IPS-20b (cell line): ENCODE measurements around the gene SYS1.
A peak's percentile ranks its signal among the peaks of the same experiment; 100 is the strongest.

Experiments
- H3K27ac ChIP-seq: one replicate; pipeline ENCODE4 v1.5.1; 2013; ENCODE audit warnings: low read length
- H3K27me3 ChIP-seq: 2 replicates; pipeline ENCODE4 v1.6.1; 2013; ENCODE audit warnings: mild to moderate bottlenecking, low read length, inconsistent platforms; ENCODE audit not compliant: insufficient read depth
- H3K36me3 ChIP-seq: 2 replicates; pipeline ENCODE4 v1.6.1; 2013; ENCODE audit warnings: low read depth, mild to moderate bottlenecking, inconsistent platforms, low read length, moderate library complexity; ENCODE audit not compliant: insufficient read depth
- H3K4me1 ChIP-seq: 2 replicates; pipeline ENCODE4 v1.6.1; 2013; ENCODE audit warnings: mild to moderate bottlenecking, control low read depth, inconsistent platforms, low read length, moderate library complexity; ENCODE audit not compliant: insufficient read depth
- H3K4me3 ChIP-seq: 2 replicates; pipeline ENCODE4 v1.5.1; 2013; ENCODE audit warnings: mild to moderate bottlenecking, low read length, inconsistent platforms
- H3K9ac ChIP-seq: 2 replicates; pipeline ENCODE4 v1.6.1; 2013; ENCODE audit warnings: low read depth, mild to moderate bottlenecking, inconsistent platforms, low read length, moderate library complexity
- H3K9me3 ChIP-seq: 2 replicates; pipeline ENCODE4 v1.6.1; 2013; ENCODE audit warnings: mild to moderate bottlenecking, low read depth, low read length, inconsistent platforms; ENCODE audit not compliant: insufficient read depth

SYS1 gene

GRCh38 chr20:45412653-45413052, 49.7 kb downstream of the SYS1 start:
- H3K36me3 ChIP-seq: peaks cover 28% of the 10 kb centered on the region
- H3K27ac ChIP-seq: no peak overlapping the region
- H3K4me1 ChIP-seq: peaks cover 4% of the 10 kb centered on the region; the same call in 1 of the 2 replicates
- no peak overlapping the region for H3K4me3 ChIP-seq
- H3K9ac ChIP-seq: no peak overlapping the region
- H3K9me3 ChIP-seq: no peaks in the 10 kb centered on the region
- peaks cover 4% of the 10 kb centered on the region; the same call in 1 of the 2 replicates for H3K27me3 ChIP-seq

GRCh38 chr20:45413479-45413878, 50.5 kb downstream of the SYS1 start:
- 0 out of 2 replicates have a peak, but pooled peaks cover 3% of the 10 kb centered on the region for H3K4me1 ChIP-seq
- H3K27ac ChIP-seq: no peak overlapping the region
- no peaks in the 10 kb centered on the region for H3K27me3 ChIP-seq
- H3K36me3 ChIP-seq: peaks cover 30% of the 10 kb centered on the region
- no peak overlapping the region for H3K4me3 ChIP-seq
- no peaks in the 10 kb centered on the region for H3K9me3 ChIP-seq
- H3K9ac ChIP-seq: no peak overlapping the region

GRCh38 chr20:45415822-45416637, 53.1 kb downstream of the SYS1 start, which contains the start of gene PIGT:
Gene PIGT (plus strand): TSS chr20:45416141. CDS start chr20:45416157, 16 bp downstream.
- Histone ChIP-seq H3K9ac (peak within 1 kb of the TSS; percentile 91; the same call in 1 of the 2 replicates), H3K36me3 (peaks cover 31% of the 10 kb centered on the region), H3K27me3 (no peaks in the 10 kb centered on the region), H3K4me1 (0 out of 2 replicates have a peak, but pooled peaks cover 3% of the 10 kb centered on the region), H3K4me3 (peak within 1 kb of the TSS; percentile 96), H3K9me3 (no peaks in the 10 kb centered on the region), H3K27ac (peak within 1 kb of the TSS; percentile 74)

- no peak overlapping the region for H3K9ac ChIP-seq
These were observed 54.0 kb downstream of the SYS1 start for GRCh38 chr20:45416917-45417316.

More at GRCh38 chr20:45416917-45417316, 54.0 kb downstream of the SYS1 start:
- H3K27ac ChIP-seq: no peak overlapping the region
- peak overlapping the region; percentile 96 for H3K4me3 ChIP-seq
- H3K9me3 ChIP-seq: no peaks in the 10 kb centered on the region
- H3K4me1 ChIP-seq: 0 out of 2 replicates have a peak, but pooled peaks cover 3% of the 10 kb centered on the region
- H3K27me3 ChIP-seq: no peaks in the 10 kb centered on the region
- H3K36me3 ChIP-seq: peaks cover 37% of the 10 kb centered on the region
